Panc1 (cell line): ENCODE results near the gene AGPAT1. TPM values are rescaled to one million over a fixed set of nuclear protein-coding genes. Genes with fewer than 3 reads are reported as not detected.

Experiments
- ATAC-seq: fragments of 200-7000 bp; cut with Tn5 transposase; 2 replicates; pipeline ENCODE4 v1.9.1; 2020; ENCODE audit warnings: mild to moderate bottlenecking, moderate library complexity
- BruUV-seq: library from RNA; stranded (reverse); fragments of 400-500 nt; replicated peaks from 2 replicates; lab custom pipeline; 2021; lab: Mats Ljungman, UMichigan
- CTCF ChIA-PET: fragments of 300-600 bp; sonication (Branson Sonifier 250); formaldehyde crosslinking; loops from one replicate; lab custom pipeline; 2022; ENCODE audit warnings: antibody characterized with exemption; lab: Charles Lee
- POLR2A ChIA-PET: fragments of 300-600 bp; sonication (Branson Sonifier 250); formaldehyde crosslinking; loops from one replicate; lab custom pipeline; 2022; ENCODE audit warnings: antibody characterized with exemption; lab: Charles Lee
- DNase-seq: peaks from one replicate; pipeline ENCODE4 v3.0.0-alpha.2; 2010; ENCODE audit warnings: low read depth, low spot score
- H3K27ac ChIP-seq: 2 replicates; pipeline ENCODE4 v1.5.1; 2011; ENCODE audit warnings: mild to moderate bottlenecking, low read length, inconsistent platforms
- H3K27me3 ChIP-seq: fragments of 200-500 bp; sonication (Bioruptor generic); 2 replicates; pipeline ENCODE4 v1.6.0; 2014; ENCODE audit warnings: low read length, inconsistent platforms; ENCODE audit not compliant: control insufficient read depth, insufficient read depth
- H3K36me3 ChIP-seq: fragments of 200-500 bp; sonication (Bioruptor generic); 2 replicates; pipeline ENCODE4 v1.5.1; 2014; ENCODE audit warnings: inconsistent platforms, mild to moderate bottlenecking, low read length, moderate library complexity; ENCODE audit not compliant: control insufficient read depth, insufficient read depth
- H3K4me1 ChIP-seq: 2 replicates; pipeline ENCODE4 v1.5.1; 2011; ENCODE audit warnings: inconsistent platforms, mild to moderate bottlenecking, low read length, moderate library complexity; ENCODE audit not compliant: control insufficient read depth, insufficient read depth
- H3K4me3 ChIP-seq, 2 experiments: 2 replicates each; pipeline ENCODE4 v1.5.1; 2011 to 2012; ENCODE audit warnings: low read depth in 2 of 2, low read length in 2 of 2, mild to moderate bottlenecking in 2 of 2, inconsistent platforms in 1 of 2, moderate library complexity in 1 of 2
- H3K9me3 ChIP-seq: fragments of 200-500 bp; sonication (Bioruptor generic); 2 replicates; pipeline ENCODE4 v1.5.1; 2014; ENCODE audit warnings: low read depth, mild to moderate bottlenecking, inconsistent platforms, low read length, moderate library complexity; ENCODE audit not compliant: control insufficient read depth, insufficient read depth
- POLR2AphosphoS5 ChIP-seq: IDR thresholded peaks from 2 replicates; pipeline ENCODE4 v1.6.1; 2012; ENCODE audit warnings: mild to moderate bottlenecking, low read depth, low read length, moderate library complexity
- SIN3A ChIP-seq: IDR thresholded peaks from 2 replicates; pipeline ENCODE4 v1.6.1; 2012; ENCODE audit warnings: low read depth, mild to moderate bottlenecking, low read length, moderate library complexity, borderline replicate concordance; ENCODE audit not compliant: insufficient read depth
- TCF7L2 ChIP-seq: IDR thresholded peaks from 2 replicates; pipeline ENCODE4 v1.6.1; 2011; ENCODE audit warnings: mild to moderate bottlenecking, low read depth, low read length, inconsistent platforms
- in situ Hi-C: cut with HindIII; loops from 2 replicates; pipeline ENCODE4 v1.10.0; 2016; ENCODE audit warnings: low sequenced_read_pairs, low pct_unique_long_range_greater_than_20kb
- intact Hi-C: fragments of 100-400 bp; cut with micrococcal nuclease; formaldehyde crosslinking; loops from one replicate; pipeline ENCODE4 v1.10.0; 2022; ENCODE audit not compliant: unreplicated experiment
- total RNA-seq: library from RNA; stranded (reverse); gene quantifications from one replicate; pipeline ENCODE4 v1.2.1, GENCODE V29; 2021; ENCODE audit not compliant: unreplicated experiment
- TF ChIP-seq, protein P1 (sequence below), 2 experiments: IDR thresholded peaks; 2 replicates each; pipeline ENCODE4 v1.6.1; 2011 to 2012; ENCODE audit warnings: low read depth in 2 of 2, control low read depth in 1 of 2, low read length in 1 of 2, mild to moderate bottlenecking in 1 of 2, moderate library complexity in 1 of 2; ENCODE audit not compliant: insufficient read depth in 1 of 2
- TF ChIP-seq, protein P2 (sequence below): fragments of 450-650 bp; IDR thresholded peaks from 2 replicates; pipeline ENCODE4 v1.5.1; 2017; ENCODE audit warnings: mild to moderate bottlenecking

AGPAT1 gene
- total RNA-seq, 1 experiment from 2014 or later: 88.4 TPM

DNA sequence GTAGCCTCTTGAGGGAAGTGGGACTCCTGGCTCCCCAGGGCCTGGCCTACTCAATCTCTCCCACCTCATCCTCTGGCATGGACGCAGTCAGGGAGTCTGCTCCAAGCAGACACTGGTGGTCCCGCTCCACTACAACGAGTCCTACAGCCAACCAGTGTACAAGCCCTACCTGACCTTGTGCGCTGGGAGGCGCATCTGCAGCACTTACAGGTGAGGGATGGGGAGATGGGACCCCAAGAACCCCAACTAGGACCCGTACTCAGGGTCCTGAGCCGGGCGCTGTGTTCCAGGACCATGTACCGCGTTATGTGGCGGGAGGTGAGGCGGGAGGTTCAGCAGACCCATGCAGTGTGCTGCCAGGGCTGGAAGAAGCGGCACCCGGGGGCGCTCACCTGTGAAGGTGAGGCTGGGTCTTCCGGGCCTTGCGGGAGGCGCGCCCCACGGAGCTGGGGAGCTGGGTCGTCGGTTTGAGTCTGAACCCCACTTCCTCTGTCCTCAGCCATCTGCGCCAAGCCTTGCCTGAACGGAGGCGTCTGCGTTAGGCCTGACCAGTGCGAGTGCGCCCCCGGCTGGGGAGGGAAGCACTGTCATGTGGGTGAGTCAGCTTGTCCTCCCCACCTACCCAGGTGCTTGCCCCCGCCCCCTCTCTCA is 9.3 kb downstream of the AGPAT1 start:
- Histone ChIP-seq H3K27me3 (no peaks in the 10 kb centered on the region), H3K4me3 (no peak overlapping the region), H3K4me1 (no peaks in the 10 kb centered on the region), H3K27ac (no peak overlapping the region), H3K36me3 (0 out of 2 replicates have a peak, but pooled peaks cover under 1% of the 10 kb centered on the region), H3K9me3 (no peaks in the 10 kb centered on the region)
- CTCF ChIA-PET: no interaction called here
- in situ Hi-C loops (no loop called here), intact Hi-C loops (no loop called here)
- no peak; the same call in 1 of the 2 replicates for ATAC-seq
- DNase-seq: no peak
- TF ChIP-seq SIN3A (no peak), TCF7L2 (no peak), POLR2AphosphoS5 (no peak)
- TF ChIP-seq, protein P1, sequence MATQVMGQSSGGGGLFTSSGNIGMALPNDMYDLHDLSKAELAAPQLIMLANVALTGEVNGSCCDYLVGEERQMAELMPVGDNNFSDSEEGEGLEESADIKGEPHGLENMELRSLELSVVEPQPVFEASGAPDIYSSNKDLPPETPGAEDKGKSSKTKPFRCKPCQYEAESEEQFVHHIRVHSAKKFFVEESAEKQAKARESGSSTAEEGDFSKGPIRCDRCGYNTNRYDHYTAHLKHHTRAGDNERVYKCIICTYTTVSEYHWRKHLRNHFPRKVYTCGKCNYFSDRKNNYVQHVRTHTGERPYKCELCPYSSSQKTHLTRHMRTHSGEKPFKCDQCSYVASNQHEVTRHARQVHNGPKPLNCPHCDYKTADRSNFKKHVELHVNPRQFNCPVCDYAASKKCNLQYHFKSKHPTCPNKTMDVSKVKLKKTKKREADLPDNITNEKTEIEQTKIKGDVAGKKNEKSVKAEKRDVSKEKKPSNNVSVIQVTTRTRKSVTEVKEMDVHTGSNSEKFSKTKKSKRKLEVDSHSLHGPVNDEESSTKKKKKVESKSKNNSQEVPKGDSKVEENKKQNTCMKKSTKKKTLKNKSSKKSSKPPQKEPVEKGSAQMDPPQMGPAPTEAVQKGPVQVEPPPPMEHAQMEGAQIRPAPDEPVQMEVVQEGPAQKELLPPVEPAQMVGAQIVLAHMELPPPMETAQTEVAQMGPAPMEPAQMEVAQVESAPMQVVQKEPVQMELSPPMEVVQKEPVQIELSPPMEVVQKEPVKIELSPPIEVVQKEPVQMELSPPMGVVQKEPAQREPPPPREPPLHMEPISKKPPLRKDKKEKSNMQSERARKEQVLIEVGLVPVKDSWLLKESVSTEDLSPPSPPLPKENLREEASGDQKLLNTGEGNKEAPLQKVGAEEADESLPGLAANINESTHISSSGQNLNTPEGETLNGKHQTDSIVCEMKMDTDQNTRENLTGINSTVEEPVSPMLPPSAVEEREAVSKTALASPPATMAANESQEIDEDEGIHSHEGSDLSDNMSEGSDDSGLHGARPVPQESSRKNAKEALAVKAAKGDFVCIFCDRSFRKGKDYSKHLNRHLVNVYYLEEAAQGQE (IDR thresholded peaks at IDR 0.05; ENCODE audit: insufficient read depth in 1 of 2, low read depth in 2 of 2, low read length in 1 of 2): no peak
- TF ChIP-seq, protein P2, sequence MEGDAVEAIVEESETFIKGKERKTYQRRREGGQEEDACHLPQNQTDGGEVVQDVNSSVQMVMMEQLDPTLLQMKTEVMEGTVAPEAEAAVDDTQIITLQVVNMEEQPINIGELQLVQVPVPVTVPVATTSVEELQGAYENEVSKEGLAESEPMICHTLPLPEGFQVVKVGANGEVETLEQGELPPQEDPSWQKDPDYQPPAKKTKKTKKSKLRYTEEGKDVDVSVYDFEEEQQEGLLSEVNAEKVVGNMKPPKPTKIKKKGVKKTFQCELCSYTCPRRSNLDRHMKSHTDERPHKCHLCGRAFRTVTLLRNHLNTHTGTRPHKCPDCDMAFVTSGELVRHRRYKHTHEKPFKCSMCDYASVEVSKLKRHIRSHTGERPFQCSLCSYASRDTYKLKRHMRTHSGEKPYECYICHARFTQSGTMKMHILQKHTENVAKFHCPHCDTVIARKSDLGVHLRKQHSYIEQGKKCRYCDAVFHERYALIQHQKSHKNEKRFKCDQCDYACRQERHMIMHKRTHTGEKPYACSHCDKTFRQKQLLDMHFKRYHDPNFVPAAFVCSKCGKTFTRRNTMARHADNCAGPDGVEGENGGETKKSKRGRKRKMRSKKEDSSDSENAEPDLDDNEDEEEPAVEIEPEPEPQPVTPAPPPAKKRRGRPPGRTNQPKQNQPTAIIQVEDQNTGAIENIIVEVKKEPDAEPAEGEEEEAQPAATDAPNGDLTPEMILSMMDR: no peak
- POLR2A ChIA-PET: no interaction called here
- BruUV-seq: no TSS peak

GRCh38 chr6:32164295-32164694 is 11.6 kb downstream of the AGPAT1 start, which contains the start of gene EGFL8:
Gene EGFL8, plus strand, starts transcription at chr6:32164595. Its CDS starts 1,571 bp downstream, at chr6:32166166.
- H3K4me3 ChIP-seq: no peak within 1 kb of the TSS
- H3K4me1 ChIP-seq: no peaks in the 10 kb centered on the region
- no peak within 1 kb of the TSS for H3K27ac ChIP-seq
- in situ Hi-C loops (no loop called here), intact Hi-C loops (no loop called here)
- ATAC-seq (no peak), DNase-seq (no peak)
- no peaks in the 10 kb centered on the region for H3K36me3 ChIP-seq
- H3K27me3 ChIP-seq: no peaks in the 10 kb centered on the region
- no TSS peak for BruUV-seq
- ChIA-PET POLR2A (no interaction called here), CTCF (interaction anchor here (0.7 kb wide), 1 partner anchor 13 kb away, joined by 3 read pairs; no protein-coding TSS in a partner anchor)
- no peaks in the 10 kb centered on the region for H3K9me3 ChIP-seq
- TF ChIP-seq, protein P1 (IDR thresholded peaks at IDR 0.05; ENCODE audit: insufficient read depth in 1 of 2, low read depth in 2 of 2, low read length in 1 of 2): no peak
- TF ChIP-seq TCF7L2 (no peak), SIN3A (no peak), POLR2AphosphoS5 (no peak)
- TF ChIP-seq, protein P2: no peak
